Measurements from ENCODE around the gene ZNF304. TPM values are rescaled to one million over a fixed set of nuclear protein-coding genes. Genes with fewer than 3 reads are reported as not detected.
A peak's percentile ranks its signal among the peaks of the same experiment; 100 is the strongest.

The ZNF304 gene
- total and polyA plus RNA-seq, 2 of the 13 experiments (the other 11 are each of a cell fraction or from before 2014, with no cell fraction given) = 3.4 to 8.0 TPM

DNA sequence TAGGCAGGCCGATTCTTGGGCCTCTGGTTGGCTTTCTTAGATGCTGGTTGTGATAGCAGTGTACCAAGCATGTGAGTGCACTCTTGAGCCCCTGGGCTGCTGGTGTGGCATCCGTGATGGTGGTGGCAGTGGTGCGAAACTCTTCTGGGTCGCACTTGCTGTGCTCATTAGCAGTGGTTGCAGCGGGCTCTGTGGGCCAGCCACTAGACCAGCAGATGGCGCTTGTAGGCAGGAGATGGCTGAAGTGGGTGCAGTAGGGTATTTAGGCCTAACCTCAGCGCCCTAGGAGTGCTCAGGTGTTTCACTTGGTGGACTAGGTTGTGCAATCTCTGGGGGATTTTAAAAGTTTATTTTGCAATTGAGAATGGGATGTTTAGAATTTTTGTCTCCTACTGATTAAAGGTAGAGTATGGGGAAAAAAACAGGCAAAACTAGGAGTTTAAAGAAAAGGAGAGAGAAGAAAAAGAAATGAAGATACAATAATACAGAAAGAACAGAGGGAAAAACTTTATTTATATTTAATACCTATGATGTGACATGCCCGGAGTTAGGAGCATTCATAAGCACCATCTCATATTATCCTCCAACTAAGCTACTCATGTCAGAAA lies 55.5 kb downstream of the ZNF304 start (continued):
- TF ChIP-seq, protein P1, sequence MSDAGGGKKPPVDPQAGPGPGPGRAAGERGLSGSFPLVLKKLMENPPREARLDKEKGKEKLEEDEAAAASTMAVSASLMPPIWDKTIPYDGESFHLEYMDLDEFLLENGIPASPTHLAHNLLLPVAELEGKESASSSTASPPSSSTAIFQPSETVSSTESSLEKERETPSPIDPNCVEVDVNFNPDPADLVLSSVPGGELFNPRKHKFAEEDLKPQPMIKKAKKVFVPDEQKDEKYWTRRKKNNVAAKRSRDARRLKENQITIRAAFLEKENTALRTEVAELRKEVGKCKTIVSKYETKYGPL (CRISPR knock-in tag; IDR thresholded peaks at IDR 0.05) = no peak
- TF ChIP-seq ZNF350 (CRISPR knock-in tag; IDR thresholded peaks at IDR 0.05; ENCODE audit: borderline replicate concordance, low read depth) (no peak), MEIS1 (CRISPR knock-in tag; IDR thresholded peaks at IDR 0.05; ENCODE audit: borderline replicate concordance) (no peak), NRL (CRISPR knock-in tag; IDR thresholded peaks at IDR 0.05; ENCODE audit: borderline replicate concordance) (no peak), KDM1A (CRISPR knock-in tag; IDR thresholded peaks at IDR 0.05) (no peak), SIN3A (IDR thresholded peaks at IDR 0.05; ENCODE audit: borderline replicate concordance, low read depth, low read length) (no peak), FLYWCH1 (CRISPR knock-in tag; IDR thresholded peaks at IDR 0.05) (no peak), ZNF12 (CRISPR knock-in tag; IDR thresholded peaks at IDR 0.05) (no peak), ZNF75D (CRISPR knock-in tag; IDR thresholded peaks at IDR 0.05; ENCODE audit: borderline replicate concordance) (no peak), ZKSCAN8 (CRISPR knock-in tag; IDR thresholded peaks at IDR 0.05; ENCODE audit: borderline replicate concordance) (no peak), ZFYVE20 (CRISPR knock-in tag; IDR thresholded peaks at IDR 0.05; ENCODE audit: borderline replicate concordance, low read depth) (no peak), ZNF607 (CRISPR knock-in tag; IDR thresholded peaks at IDR 0.05; ENCODE audit: borderline replicate concordance) (no peak), ZNF674 (CRISPR knock-in tag; IDR thresholded peaks at IDR 0.05; ENCODE audit: low read depth) (no peak), ZNF572 (CRISPR knock-in tag; IDR thresholded peaks at IDR 0.05) (no peak), AHR (CRISPR knock-in tag; IDR thresholded peaks at IDR 0.05) (no peak), YY1 (IDR thresholded peaks at IDR 0.05; ENCODE audit: insufficient read depth, insufficient replicate concordance, low read depth, low read length) (peak; percentile 50), KDM2A (CRISPR knock-in tag; IDR thresholded peaks at IDR 0.05; ENCODE audit: borderline replicate concordance, low read depth) (peak; percentile 72; the same call in 1 of the 2 replicates), NFIB (CRISPR knock-in tag; IDR thresholded peaks at IDR 0.05; ENCODE audit: borderline replicate concordance) (no peak), ZNF547 (CRISPR knock-in tag; IDR thresholded peaks at IDR 0.05) (no peak), ZNF841 (CRISPR knock-in tag; IDR thresholded peaks at IDR 0.05; ENCODE audit: borderline replicate concordance) (no peak), AKAP8 (CRISPR knock-in tag; IDR thresholded peaks at IDR 0.05) (no peak), SRY (CRISPR knock-in tag; IDR thresholded peaks at IDR 0.05) (no peak), HNRNPL (IDR thresholded peaks at IDR 0.05; ENCODE audit: low read depth, low read length) (no peak), CEBPG (CRISPR knock-in tag; IDR thresholded peaks at IDR 0.05) (peak; percentile 80)
- TF ChIP-seq, protein P2, sequence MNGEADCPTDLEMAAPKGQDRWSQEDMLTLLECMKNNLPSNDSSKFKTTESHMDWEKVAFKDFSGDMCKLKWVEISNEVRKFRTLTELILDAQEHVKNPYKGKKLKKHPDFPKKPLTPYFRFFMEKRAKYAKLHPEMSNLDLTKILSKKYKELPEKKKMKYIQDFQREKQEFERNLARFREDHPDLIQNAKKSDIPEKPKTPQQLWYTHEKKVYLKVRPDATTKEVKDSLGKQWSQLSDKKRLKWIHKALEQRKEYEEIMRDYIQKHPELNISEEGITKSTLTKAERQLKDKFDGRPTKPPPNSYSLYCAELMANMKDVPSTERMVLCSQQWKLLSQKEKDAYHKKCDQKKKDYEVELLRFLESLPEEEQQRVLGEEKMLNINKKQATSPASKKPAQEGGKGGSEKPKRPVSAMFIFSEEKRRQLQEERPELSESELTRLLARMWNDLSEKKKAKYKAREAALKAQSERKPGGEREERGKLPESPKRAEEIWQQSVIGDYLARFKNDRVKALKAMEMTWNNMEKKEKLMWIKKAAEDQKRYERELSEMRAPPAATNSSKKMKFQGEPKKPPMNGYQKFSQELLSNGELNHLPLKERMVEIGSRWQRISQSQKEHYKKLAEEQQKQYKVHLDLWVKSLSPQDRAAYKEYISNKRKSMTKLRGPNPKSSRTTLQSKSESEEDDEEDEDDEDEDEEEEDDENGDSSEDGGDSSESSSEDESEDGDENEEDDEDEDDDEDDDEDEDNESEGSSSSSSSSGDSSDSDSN (CRISPR knock-in tag; IDR thresholded peaks at IDR 0.05) = 0 out of 2 replicates have a peak, but pooled peaks have one; percentile 16
- TF ChIP-seq, protein P3, sequence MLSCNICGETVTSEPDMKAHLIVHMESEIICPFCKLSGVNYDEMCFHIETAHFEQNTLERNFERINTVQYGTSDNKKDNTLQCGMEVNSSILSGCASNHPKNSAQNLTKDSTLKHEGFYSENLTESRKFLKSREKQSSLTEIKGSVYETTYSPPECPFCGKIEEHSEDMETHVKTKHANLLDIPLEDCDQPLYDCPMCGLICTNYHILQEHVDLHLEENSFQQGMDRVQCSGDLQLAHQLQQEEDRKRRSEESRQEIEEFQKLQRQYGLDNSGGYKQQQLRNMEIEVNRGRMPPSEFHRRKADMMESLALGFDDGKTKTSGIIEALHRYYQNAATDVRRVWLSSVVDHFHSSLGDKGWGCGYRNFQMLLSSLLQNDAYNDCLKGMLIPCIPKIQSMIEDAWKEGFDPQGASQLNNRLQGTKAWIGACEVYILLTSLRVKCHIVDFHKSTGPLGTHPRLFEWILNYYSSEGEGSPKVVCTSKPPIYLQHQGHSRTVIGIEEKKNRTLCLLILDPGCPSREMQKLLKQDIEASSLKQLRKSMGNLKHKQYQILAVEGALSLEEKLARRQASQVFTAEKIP (CRISPR knock-in tag; IDR thresholded peaks at IDR 0.05; ENCODE audit: borderline replicate concordance) = no peak

Measured in HepG2 (cell line).